PC-3 (cell line): ENCODE measurements around the gene DENND2C. TPM values are rescaled to one million over a fixed set of nuclear protein-coding genes. Genes with fewer than 3 reads are reported as not detected.

ENCODE experiments used
- ATAC-seq: fragments of 200-7000 bp; cut with Tn5 transposase; 2 replicates; pipeline ENCODE4 v1.9.1; 2020; ENCODE audit warnings: mild to moderate bottlenecking, moderate library complexity
- BruUV-seq: library from RNA; stranded (reverse); fragments of 400-500 nt; replicated peaks from 2 replicates; lab custom pipeline; 2021; lab: Mats Ljungman, UMichigan
- CTCF ChIA-PET: fragments of 300-600 bp; sonication (Branson Sonifier 250); formaldehyde crosslinking; loops from one replicate; lab custom pipeline; 2022; ENCODE audit warnings: antibody characterized with exemption; lab: Charles Lee
- POLR2A ChIA-PET: fragments of 300-600 bp; sonication (Branson Sonifier 250); formaldehyde crosslinking; loops from one replicate; lab custom pipeline; 2022; ENCODE audit warnings: antibody characterized with exemption; ENCODE audit not compliant: unreplicated experiment; lab: Charles Lee
- DNase-seq: peaks from one replicate; pipeline ENCODE4 v3.0.0-alpha.2; 2015
- H2AFZ ChIP-seq: fragments of 300-600 bp; sonication (generic); 2 replicates; pipeline ENCODE4 v1.6.0; 2016; ENCODE audit warnings: antibody characterized with exemption, low read length
- H3F3A ChIP-seq: fragments of 300-600 bp; sonication (generic); one replicate; pipeline ENCODE4 v1.6.0; 2017; ENCODE audit warnings: antibody characterized with exemption, low read length, control low read depth, mild to moderate bottlenecking; ENCODE audit not compliant: unreplicated experiment
- H3K27ac ChIP-seq: fragments of 300-600 bp; sonication (generic); 2 replicates; pipeline ENCODE4 v1.5.1; 2016; ENCODE audit warnings: mild to moderate bottlenecking, low read length
- H3K27me3 ChIP-seq: fragments of 300-600 bp; sonication (generic); 2 replicates; pipeline ENCODE4 v1.6.1; 2016; ENCODE audit warnings: low read length, mixed read lengths
- H3K36me3 ChIP-seq: fragments of 300-600 bp; sonication (generic); 2 replicates; pipeline ENCODE4 v1.6.1; 2016; ENCODE audit warnings: low read depth, mixed run types, low read length, mixed read lengths
- H3K4me1 ChIP-seq: fragments of 300-600 bp; sonication (generic); 2 replicates; pipeline ENCODE4 v1.5.1; 2016; ENCODE audit warnings: low read length; ENCODE audit not compliant: insufficient read depth
- H3K4me2 ChIP-seq: fragments of 300-600 bp; sonication (generic); 2 replicates; pipeline ENCODE4 v1.6.0; 2016; ENCODE audit warnings: low read length
- H3K4me3 ChIP-seq: fragments of 300-600 bp; sonication (generic); 2 replicates; pipeline ENCODE4 v1.5.1; 2016; ENCODE audit warnings: mild to moderate bottlenecking, low read length, mixed read lengths
- H3K79me2 ChIP-seq: fragments of 300-600 bp; sonication (generic); 2 replicates; pipeline ENCODE4 v1.6.1; 2017; ENCODE audit warnings: low read length, mixed read lengths
- H3K9ac ChIP-seq: fragments of 300-600 bp; sonication (generic); 2 replicates; pipeline ENCODE4 v1.6.0; 2016; ENCODE audit warnings: mild to moderate bottlenecking, low read length
- H3K9me2 ChIP-seq: fragments of 300-600 bp; sonication (generic); replicated peaks from 2 replicates; pipeline ENCODE4 v1.6.1; 2016; ENCODE audit warnings: mixed run types, low read length, mixed read lengths
- H3K9me3 ChIP-seq: fragments of 300-600 bp; sonication (generic); 2 replicates; pipeline ENCODE4 v1.6.1; 2016; ENCODE audit warnings: low read length, mixed read lengths
- H4K20me1 ChIP-seq: fragments of 300-600 bp; sonication (generic); 2 replicates; pipeline ENCODE4 v1.6.1; 2016; ENCODE audit warnings: low read length, mixed read lengths
- CTCF ChIP-seq: fragments of 300-600 bp; sonication (generic); conservative IDR thresholded peaks from 2 replicates; pipeline ENCODE4 v1.5.1; 2017; ENCODE audit warnings: antibody characterized with exemption, low read depth, mild to moderate bottlenecking, low read length
- EZH2 ChIP-seq: fragments of 300-600 bp; sonication (generic); IDR thresholded peaks from one replicate; pipeline ENCODE4 v1.6.1; 2017; ENCODE audit warnings: antibody characterized with exemption, mild to moderate bottlenecking, low read length; ENCODE audit not compliant: unreplicated experiment
- EZH2phosphoT487 ChIP-seq: fragments of 300-600 bp; sonication (generic); IDR thresholded peaks from 2 replicates; pipeline ENCODE4 v1.6.1; 2018; ENCODE audit warnings: mild to moderate bottlenecking, antibody characterized with exemption, low read length, borderline replicate concordance
- intact Hi-C: fragments of 100-400 bp; cut with micrococcal nuclease; formaldehyde crosslinking; loops from 2 replicates; pipeline ENCODE4 v1.9.0; 2023
- total RNA-seq: library from RNA; depleted of rRNA; stranded (reverse); fragments of >200 nt; gene quantifications from 2 replicates; pipeline ENCODE4 v1.2.3, GENCODE V29; 2014

Gene DENND2C
- total RNA-seq, 1 experiment from 2014 or later, result 0.95 TPM

- no peaks in the 10 kb centered on the region for H3K36me3 ChIP-seq
- H3F3A ChIP-seq, result no peaks in the 10 kb centered on the region
- H3K4me2 ChIP-seq, result no peak overlapping the region
- no peak overlapping the region for H2AFZ ChIP-seq
- H3K9ac ChIP-seq, result no peak overlapping the region
- H3K79me2 ChIP-seq, result no peaks in the 10 kb centered on the region
- no peak for ATAC-seq
- intact Hi-C loops, result no loop called here
- H3K4me1 ChIP-seq, result no peaks in the 10 kb centered on the region
- DNase-seq, result peak; percentile 45
- H3K4me3 ChIP-seq, result no peak overlapping the region
- H3K27ac ChIP-seq, result no peak overlapping the region
- H3K27me3 ChIP-seq, result peaks cover 7% of the 10 kb centered on the region; the same call in 1 of the 2 replicates
- no peaks in the 10 kb centered on the region for H3K9me3 ChIP-seq
- POLR2A ChIA-PET, result no interaction called here
- TF ChIP-seq EZH2 (no peak), CTCF (no peak), EZH2phosphoT487 (no peak)
- BruUV-seq, result no TSS peak
- no peaks in the 10 kb centered on the region for H4K20me1 ChIP-seq
- H3K9me2 ChIP-seq, result no peaks in the 10 kb centered on the region
- CTCF ChIA-PET, result no interaction called here
Measured at GRCh38 chr1:114691061-114691460, 21.2 kb upstream of the DENND2C start.

- POLR2A ChIA-PET, result no interaction called here
- TF ChIP-seq EZH2phosphoT487 (no peak), EZH2 (no peak), CTCF (no peak)
- DNase-seq, result no peak
- H3K4me1 ChIP-seq, result no peaks in the 10 kb centered on the region
- CTCF ChIA-PET, result no interaction called here
- BruUV-seq, result no TSS peak
- no peak overlapping the region for H3K27ac ChIP-seq
- peaks cover 10% of the 10 kb centered on the region for H3K27me3 ChIP-seq
- H3K4me2 ChIP-seq, result no peak overlapping the region
- H3K4me3 ChIP-seq, result no peak overlapping the region
- H3K9me3 ChIP-seq, result no peaks in the 10 kb centered on the region
- H3K79me2 ChIP-seq, result no peaks in the 10 kb centered on the region
- no peaks in the 10 kb centered on the region for H3K9me2 ChIP-seq
- no peaks in the 10 kb centered on the region for H4K20me1 ChIP-seq
- no peaks in the 10 kb centered on the region for H3K36me3 ChIP-seq
- no peak overlapping the region for H3K9ac ChIP-seq
- H3F3A ChIP-seq, result no peaks in the 10 kb centered on the region
- intact Hi-C loops, result no loop called here
- ATAC-seq, result no peak
- H2AFZ ChIP-seq, result no peak overlapping the region
Measured at GRCh38 chr1:114690148-114690547, 20.3 kb upstream of the DENND2C start.

GRCh38 chr1:114688526-114688925, 18.7 kb upstream of the DENND2C start:
- no peak for ATAC-seq
- H4K20me1 ChIP-seq, result no peaks in the 10 kb centered on the region
- no peaks in the 10 kb centered on the region for H3K36me3 ChIP-seq
- no peak overlapping the region for H3K27ac ChIP-seq
- peaks cover 17% of the 10 kb centered on the region for H3K27me3 ChIP-seq
- no TSS peak for BruUV-seq
- no peak overlapping the region for H3K9ac ChIP-seq
- no peaks in the 10 kb centered on the region for H3K9me3 ChIP-seq
- no peak overlapping the region for H3K4me2 ChIP-seq
- ChIA-PET POLR2A (no interaction called here), CTCF (no interaction called here)
- no peak overlapping the region for H3K4me3 ChIP-seq
- no peaks in the 10 kb centered on the region for H3K9me2 ChIP-seq
- no peak overlapping the region for H2AFZ ChIP-seq
- no peaks in the 10 kb centered on the region for H3K4me1 ChIP-seq
- TF ChIP-seq EZH2phosphoT487, result no peak
- no peak for TF ChIP-seq EZH2
- no peak for TF ChIP-seq CTCF
- intact Hi-C loops, result no loop called here
- no peaks in the 10 kb centered on the region for H3K79me2 ChIP-seq
- H3F3A ChIP-seq, result no peaks in the 10 kb centered on the region
- DNase-seq, result no peak
